Activated CD4-positive, alpha-beta T cell treated with anti-CD3 and anti-CD28 coated beads, Interleukin-2, amount 10 ng/mL, durations not matched to agents 24 days and 14 days (primary cell): ENCODE measurements around the gene CDK18. TPM values are rescaled to one million over a fixed set of nuclear protein-coding genes. Genes with fewer than 3 reads are reported as not detected.

Source experiments
- DNase-seq: peaks from one replicate; pipeline ENCODE4 v3.0.0; 2022
- H3K27ac Mint-ChIP-seq: one replicate; pipeline ENCODE4 v1.8.0; 2022; ENCODE audit warnings: mild to moderate bottlenecking, mixed read lengths
- H3K27me3 Mint-ChIP-seq: one replicate; pipeline ENCODE4 v1.8.0; 2022; ENCODE audit warnings: mixed read lengths
- H3K36me3 Mint-ChIP-seq: one replicate; pipeline ENCODE4 v1.8.0; 2022; ENCODE audit warnings: low read depth, mild to moderate bottlenecking, mixed read lengths
- H3K4me1 Mint-ChIP-seq: one replicate; pipeline ENCODE4 v1.8.0; 2021; ENCODE audit warnings: mixed read lengths
- H3K4me3 Mint-ChIP-seq: one replicate; pipeline ENCODE4 v1.8.0; 2022; ENCODE audit warnings: mild to moderate bottlenecking, moderate library complexity, mixed read lengths
- H3K9me3 Mint-ChIP-seq: one replicate; pipeline ENCODE4 v1.8.0; 2021; ENCODE audit warnings: mixed read lengths
- intact Hi-C: fragments of 100-400 bp; cut with micrococcal nuclease; formaldehyde crosslinking; loops from one replicate; pipeline ENCODE4 v1.15.1; 2023
- total RNA-seq: library from RNA; stranded (reverse); gene quantifications from 2 replicates; pipeline ENCODE4 v1.2.3, GENCODE V29; 2022

CDK18 gene
- total RNA-seq, 1 donor from 2014 or later = 0.23 TPM

GRCh38 chr1:205517763-205518162, 13.3 kb downstream of the CDK18 start:
- intact Hi-C loops = no loop called here
- Mint-ChIP-seq H3K9me3 (no peaks in the 10 kb centered on the region), H3K36me3 (no peaks in the 10 kb centered on the region), H3K27me3 (no peaks in the 10 kb centered on the region), H3K4me3 (no peak overlapping the region), H3K4me1 (no peaks in the 10 kb centered on the region), H3K27ac (no peak overlapping the region)
- DNase-seq = no peak

GRCh38 chr1:205518661-205519540, 14.4 kb downstream of the CDK18 start:
- Mint-ChIP-seq H3K9me3 (no peaks in the 10 kb centered on the region), H3K36me3 (no peaks in the 10 kb centered on the region), H3K4me3 (no peak overlapping the region), H3K27ac (no peak overlapping the region), H3K27me3 (no peaks in the 10 kb centered on the region), H3K4me1 (no peaks in the 10 kb centered on the region)
- intact Hi-C loops = no loop called here
- no peak for DNase-seq

GRCh38 chr1:205519541-205520131, 15.2 kb downstream of the CDK18 start:
- Mint-ChIP-seq H3K27ac (no peak overlapping the region), H3K27me3 (no peaks in the 10 kb centered on the region), H3K4me1 (no peaks in the 10 kb centered on the region), H3K36me3 (no peaks in the 10 kb centered on the region), H3K9me3 (no peaks in the 10 kb centered on the region), H3K4me3 (no peak overlapping the region)
- DNase-seq = no peak
- intact Hi-C loops = no loop called here

GRCh38 chr1:205520709-205521108, 16.2 kb downstream of the CDK18 start:
- no peaks in the 10 kb centered on the region for H3K4me1 Mint-ChIP-seq
- no peaks in the 10 kb centered on the region for H3K27me3 Mint-ChIP-seq
- no peaks in the 10 kb centered on the region for H3K9me3 Mint-ChIP-seq
- H3K36me3 Mint-ChIP-seq = no peaks in the 10 kb centered on the region
- no peak for DNase-seq
- no peak overlapping the region for H3K4me3 Mint-ChIP-seq
- no peak overlapping the region for H3K27ac Mint-ChIP-seq
- intact Hi-C loops = no loop called here

GRCh38 chr1:205521686-205522085, 17.2 kb downstream of the CDK18 start:
- intact Hi-C loops = no loop called here
- Mint-ChIP-seq H3K36me3 (no peaks in the 10 kb centered on the region), H3K4me3 (no peak overlapping the region), H3K27ac (no peak overlapping the region), H3K27me3 (no peaks in the 10 kb centered on the region), H3K9me3 (no peaks in the 10 kb centered on the region), H3K4me1 (no peaks in the 10 kb centered on the region)
- DNase-seq = no peak

- intact Hi-C loops = no loop called here
- H3K4me1 Mint-ChIP-seq = no peaks in the 10 kb centered on the region
- H3K27ac Mint-ChIP-seq = no peak overlapping the region
- no peaks in the 10 kb centered on the region for H3K9me3 Mint-ChIP-seq
- H3K27me3 Mint-ChIP-seq = no peaks in the 10 kb centered on the region
- DNase-seq = no peak
- H3K4me3 Mint-ChIP-seq = no peak overlapping the region
- no peaks in the 10 kb centered on the region for H3K36me3 Mint-ChIP-seq
These were observed 18.2 kb downstream of the CDK18 start for GRCh38 chr1:205522692-205523091.

- Mint-ChIP-seq H3K9me3 (no peaks in the 10 kb centered on the region), H3K27me3 (no peaks in the 10 kb centered on the region), H3K36me3 (no peaks in the 10 kb centered on the region), H3K4me3 (no peak overlapping the region), H3K27ac (no peak overlapping the region), H3K4me1 (no peaks in the 10 kb centered on the region)
- DNase-seq = no peak
- intact Hi-C loops = no loop called here
These were observed 18.9 kb downstream of the CDK18 start for GRCh38 chr1:205523261-205523890.

- intact Hi-C loops = loop anchor here (2.0 kb wide), 4 partner anchors 35 to 189 kb away; no protein-coding TSS in a partner anchor
- Mint-ChIP-seq H3K9me3 (no peaks in the 10 kb centered on the region), H3K27ac (no peak overlapping the region), H3K4me3 (no peak overlapping the region), H3K4me1 (no peaks in the 10 kb centered on the region), H3K36me3 (no peaks in the 10 kb centered on the region), H3K27me3 (no peaks in the 10 kb centered on the region)
- peak; percentile 90 for DNase-seq
These were observed 19.7 kb downstream of the CDK18 start for GRCh38 chr1:205523891-205524793.

GRCh38 chr1:205524794-205525101, 20.3 kb downstream of the CDK18 start:
- Mint-ChIP-seq H3K27me3 (peaks cover 4% of the 10 kb centered on the region), H3K4me1 (peaks cover 3% of the 10 kb centered on the region), H3K4me3 (no peak overlapping the region), H3K27ac (no peak overlapping the region), H3K9me3 (no peaks in the 10 kb centered on the region), H3K36me3 (no peaks in the 10 kb centered on the region)
- DNase-seq = no peak
- intact Hi-C loops = loop anchor here (2.0 to 5.0 kb wide), 5 partner anchors 36 to 190 kb away; no protein-coding TSS in a partner anchor

- Mint-ChIP-seq H3K9me3 (no peaks in the 10 kb centered on the region), H3K4me3 (no peak overlapping the region), H3K4me1 (peaks cover 3% of the 10 kb centered on the region), H3K36me3 (no peaks in the 10 kb centered on the region), H3K27me3 (peaks cover 6% of the 10 kb centered on the region), H3K27ac (no peak overlapping the region)
- no peak for DNase-seq
- intact Hi-C loops = loop anchor here (2.0 to 5.0 kb wide), 5 partner anchors 37 to 191 kb away; no protein-coding TSS in a partner anchor
These were observed 21.2 kb downstream of the CDK18 start for GRCh38 chr1:205525495-205526285.

- Mint-ChIP-seq H3K9me3 (no peaks in the 10 kb centered on the region), H3K4me3 (no peak overlapping the region), H3K4me1 (peaks cover 3% of the 10 kb centered on the region), H3K27ac (no peak overlapping the region), H3K27me3 (peaks cover 6% of the 10 kb centered on the region), H3K36me3 (no peaks in the 10 kb centered on the region)
- DNase-seq = no peak
- intact Hi-C loops = loop anchor here (5.0 kb wide), 1 partner anchor 66 kb away; no protein-coding TSS in a partner anchor
These were observed 22.0 kb downstream of the CDK18 start for GRCh38 chr1:205526431-205526830.

- no peak for DNase-seq
- Mint-ChIP-seq H3K9me3 (no peaks in the 10 kb centered on the region), H3K4me3 (no peak overlapping the region), H3K4me1 (peaks cover 3% of the 10 kb centered on the region), H3K27me3 (peaks cover 6% of the 10 kb centered on the region), H3K36me3 (no peaks in the 10 kb centered on the region), H3K27ac (no peak overlapping the region)
- intact Hi-C loops = loop anchor here (2.0 to 5.0 kb wide), 2 partner anchors 64 to 183 kb away; no protein-coding TSS in a partner anchor
These were observed 23.5 kb downstream of the CDK18 start for GRCh38 chr1:205527931-205528330.

GRCh38 chr1:205528446-205528886, 24.0 kb downstream of the CDK18 start:
- Mint-ChIP-seq H3K4me1 (peaks cover 3% of the 10 kb centered on the region), H3K27ac (no peak overlapping the region), H3K9me3 (no peaks in the 10 kb centered on the region), H3K27me3 (peaks cover 6% of the 10 kb centered on the region), H3K36me3 (no peaks in the 10 kb centered on the region), H3K4me3 (no peak overlapping the region)
- intact Hi-C loops = loop anchor here (2.0 to 5.0 kb wide), 2 partner anchors 64 to 182 kb away; no protein-coding TSS in a partner anchor
- no peak for DNase-seq
